Gastroesophageal sphincter (tissue), 4 donors: ENCODE results near the gene PAPPA. TPM values are rescaled to one million over a fixed set of nuclear protein-coding genes. Genes with fewer than 3 reads are reported as not detected.

Source experiments
- ATAC-seq: fragments of 150-250 bp; one replicate; pipeline ENCODE4 v1.9.1; 2016; ENCODE audit warnings: mild to moderate bottlenecking, moderate library complexity
- H3K27ac ChIP-seq, 4 donors: fragments of 200-600 bp; sonication (generic) in 3 of 4; 1 replicate in 3 of 4; 2 replicates in 1 of 4; pipeline ENCODE4 v1.5.1; 2016 to 2019
- H3K27me3 ChIP-seq: fragments of 200-600 bp; sonication (generic); one replicate; pipeline ENCODE4 v1.5.1; 2019
- H3K36me3 ChIP-seq, 2 donors: fragments of 200-600 bp; sonication (generic); one replicate each; pipeline ENCODE4 v1.5.1; 2019; ENCODE audit warnings: control low read depth in 1 of 2
- H3K4me1 ChIP-seq, 3 donors: fragments of 200-600 bp; sonication (generic); 1 replicate in 2 of 3; 2 replicates in 1 of 3; pipeline ENCODE4 v1.5.1; 2016 to 2019; ENCODE audit warnings: control low read depth in 2 of 3
- H3K4me3 ChIP-seq, 2 donors: fragments of 200-600 bp; sonication (generic); one replicate each; pipeline ENCODE4 v1.5.1; 2019; ENCODE audit warnings: mild to moderate bottlenecking in 1 of 2, moderate library complexity in 1 of 2
- H3K9me3 ChIP-seq, 3 donors: fragments of 200-600 bp; sonication (generic); one replicate each; pipeline ENCODE4 v1.5.1; 2017 to 2019; ENCODE audit warnings: control low read depth in 2 of 3
- EP300 ChIP-seq: sonication (generic); formaldehyde crosslinking; IDR thresholded peaks from one replicate; pipeline ENCODE4 v1.6.1; 2017; ENCODE audit warnings: antibody characterized with exemption, mild to moderate bottlenecking
- POLR2A ChIP-seq, 2 donors: fragments of 450-650 bp; IDR thresholded peaks; one replicate each; pipeline ENCODE4 v1.6.1; 2017; ENCODE audit warnings: antibody characterized with exemption in 2 of 2, mild to moderate bottlenecking in 2 of 2, moderate library complexity in 1 of 2
- POLR2AphosphoS5 ChIP-seq: sonication (generic); formaldehyde crosslinking; IDR thresholded peaks from one replicate; pipeline ENCODE4 v1.6.1; 2017; ENCODE audit warnings: antibody characterized with exemption
- WGBS, 2 donors: methylation state at CpG; one replicate each; pipeline ENCODE4 v1.1.5; 2018; ENCODE audit warnings: low coverage in 1 of 2; 5-methylcytosine and 5-hydroxymethylcytosine counted together
- total RNA-seq, 4 donors: library from RNA; depleted of rRNA; stranded (reverse); fragments of >200 nt; gene quantifications; one replicate each; pipeline ENCODE4 v1.1.0, GENCODE V29; 2016
- TF ChIP-seq, protein P1 (sequence below), 4 experiments: fragments of 200-600 bp in 2 of 4; fragments of 450-650 bp in 2 of 4; sonication (generic) in 1 of 4; IDR thresholded peaks; one replicate each; pipeline ENCODE4 v1.5.1; 2017 to 2019; ENCODE audit warnings: antibody characterized with exemption in 4 of 4, mild to moderate bottlenecking in 2 of 4, moderate library complexity in 2 of 4

The PAPPA gene
- total RNA-seq, 4 donors from 2014 or later: 1.9 to 5.7 (median 3.2) TPM

DNA sequence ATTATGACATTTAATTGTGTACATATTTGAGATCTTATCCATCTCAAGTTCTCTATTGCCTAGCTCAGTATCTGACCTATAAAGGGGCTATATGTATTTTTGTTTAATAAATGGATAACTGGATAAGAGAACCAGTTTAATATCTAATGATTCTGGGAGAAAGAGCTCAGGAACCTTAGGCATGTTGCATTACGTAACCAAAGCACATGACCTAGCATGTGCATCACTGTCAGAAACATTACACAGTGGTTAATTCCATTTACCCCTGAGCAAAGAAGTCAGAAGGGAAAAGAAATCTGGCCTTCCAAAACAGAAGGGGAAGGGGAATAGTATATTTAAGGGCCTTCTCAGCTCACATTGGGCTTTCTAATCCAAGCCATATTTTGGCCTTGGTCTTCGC, 12.3 kb downstream of the PAPPA start:
- no peak for ATAC-seq
- Histone ChIP-seq H3K4me1 (no peaks in the 10 kb centered on the region), H3K27me3 (no peaks in the 10 kb centered on the region), H3K9me3 (no peaks in the 10 kb centered on the region), H3K27ac (no peak overlapping the region), H3K4me3 (no peak overlapping the region), H3K36me3 (no peaks in the 10 kb centered on the region)
- 60 to 69% methylated on average over 2 of the region's 2 CpGs for WGBS, 2 donors
- TF ChIP-seq EP300: no peak
- TF ChIP-seq POLR2AphosphoS5: no peak
- TF ChIP-seq, protein P1, sequence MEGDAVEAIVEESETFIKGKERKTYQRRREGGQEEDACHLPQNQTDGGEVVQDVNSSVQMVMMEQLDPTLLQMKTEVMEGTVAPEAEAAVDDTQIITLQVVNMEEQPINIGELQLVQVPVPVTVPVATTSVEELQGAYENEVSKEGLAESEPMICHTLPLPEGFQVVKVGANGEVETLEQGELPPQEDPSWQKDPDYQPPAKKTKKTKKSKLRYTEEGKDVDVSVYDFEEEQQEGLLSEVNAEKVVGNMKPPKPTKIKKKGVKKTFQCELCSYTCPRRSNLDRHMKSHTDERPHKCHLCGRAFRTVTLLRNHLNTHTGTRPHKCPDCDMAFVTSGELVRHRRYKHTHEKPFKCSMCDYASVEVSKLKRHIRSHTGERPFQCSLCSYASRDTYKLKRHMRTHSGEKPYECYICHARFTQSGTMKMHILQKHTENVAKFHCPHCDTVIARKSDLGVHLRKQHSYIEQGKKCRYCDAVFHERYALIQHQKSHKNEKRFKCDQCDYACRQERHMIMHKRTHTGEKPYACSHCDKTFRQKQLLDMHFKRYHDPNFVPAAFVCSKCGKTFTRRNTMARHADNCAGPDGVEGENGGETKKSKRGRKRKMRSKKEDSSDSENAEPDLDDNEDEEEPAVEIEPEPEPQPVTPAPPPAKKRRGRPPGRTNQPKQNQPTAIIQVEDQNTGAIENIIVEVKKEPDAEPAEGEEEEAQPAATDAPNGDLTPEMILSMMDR (IDR thresholded peaks at IDR 0.05): no peak
- TF ChIP-seq POLR2A (IDR thresholded peaks at IDR 0.05): no peak

DNA sequence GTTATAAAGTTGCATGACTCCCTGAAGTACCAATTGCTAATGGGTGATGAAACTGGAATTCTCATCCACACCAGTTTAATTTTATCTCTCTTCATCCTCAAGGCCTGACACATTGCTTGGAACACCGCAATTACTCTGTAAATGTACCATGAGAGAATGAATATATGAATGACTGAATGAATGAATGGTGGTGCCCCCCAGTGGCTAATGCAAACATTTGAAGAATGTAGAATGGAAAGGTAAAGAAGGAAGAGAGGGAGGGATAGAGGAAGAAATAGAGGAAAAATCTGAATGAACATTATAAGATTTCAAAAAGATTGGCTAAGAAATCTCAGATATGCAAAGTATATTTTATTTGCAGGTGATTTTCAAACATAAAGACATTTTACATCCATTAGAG, 13.1 kb downstream of the PAPPA start:
- H3K27ac ChIP-seq: no peak overlapping the region
- WGBS, 2 donors: 87 to 100% methylated on average over 1 of the region's 1 CpG
- TF ChIP-seq EP300: no peak
- no peak for TF ChIP-seq POLR2AphosphoS5
- TF ChIP-seq POLR2A (IDR thresholded peaks at IDR 0.05): no peak
- TF ChIP-seq, protein P1 (IDR thresholded peaks at IDR 0.05): no peak

DNA sequence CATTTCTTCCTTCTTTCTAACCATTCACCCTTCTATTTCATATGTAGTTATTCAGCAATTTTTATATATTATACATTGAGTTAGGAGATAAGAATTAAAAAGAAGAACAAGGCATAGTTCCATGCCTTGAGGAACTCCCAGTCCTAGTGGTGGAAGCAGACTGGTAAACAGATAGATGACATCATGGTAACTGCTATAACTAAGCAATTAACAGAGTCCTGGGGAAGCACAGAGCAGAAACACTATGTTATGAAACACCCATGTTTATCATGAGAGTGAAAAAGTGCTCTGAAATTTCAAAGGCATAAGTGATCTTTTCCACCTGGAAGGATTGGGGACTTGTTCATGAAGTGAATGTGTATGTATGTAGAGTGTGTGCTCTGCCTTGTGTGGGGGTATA, 14.6 kb downstream of the PAPPA start:
- Histone ChIP-seq H3K27me3 (no peaks in the 10 kb centered on the region), H3K4me3 (no peak overlapping the region), H3K9me3 (no peaks in the 10 kb centered on the region), H3K4me1 (no peaks in the 10 kb centered on the region), H3K36me3 (no peaks in the 10 kb centered on the region), H3K27ac (no peak overlapping the region)
- no peak for TF ChIP-seq EP300
- TF ChIP-seq, protein P1 (IDR thresholded peaks at IDR 0.05): no peak
- TF ChIP-seq POLR2AphosphoS5: no peak
- no peak for TF ChIP-seq POLR2A (IDR thresholded peaks at IDR 0.05)
- no peak for ATAC-seq

More for the DNA sequence above, 13.1 kb downstream of the PAPPA start:
- Histone ChIP-seq H3K36me3 (no peaks in the 10 kb centered on the region), H3K27me3 (no peaks in the 10 kb centered on the region), H3K9me3 (no peaks in the 10 kb centered on the region), H3K4me1 (no peaks in the 10 kb centered on the region), H3K4me3 (no peak overlapping the region)
- no peak for ATAC-seq

DNA sequence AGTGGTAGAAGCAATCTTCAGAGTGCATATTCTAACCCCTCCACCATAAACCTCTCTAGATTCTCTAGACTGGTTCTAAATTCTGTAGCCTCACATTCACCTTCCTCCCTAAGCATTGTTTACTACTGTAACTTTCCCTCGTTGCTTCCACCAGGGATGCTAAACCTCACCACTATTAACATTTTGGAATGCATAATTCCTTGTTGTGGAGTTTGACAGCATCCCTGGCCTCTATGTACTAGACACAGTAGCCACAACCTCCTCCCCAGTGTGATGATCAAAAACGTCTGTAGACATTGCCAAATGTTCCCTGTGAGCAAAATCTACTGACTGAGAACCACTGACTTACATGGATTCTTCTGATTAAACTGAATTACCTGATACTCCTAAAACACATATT, 18.6 kb downstream of the PAPPA start:
- Histone ChIP-seq H3K27me3 (peaks cover 5% of the 10 kb centered on the region), H3K4me1 (no peaks in the 10 kb centered on the region), H3K27ac (no peak overlapping the region), H3K9me3 (no peaks in the 10 kb centered on the region), H3K4me3 (no peak overlapping the region), H3K36me3 (no peaks in the 10 kb centered on the region)
- no peak for ATAC-seq
- TF ChIP-seq, protein P1 (IDR thresholded peaks at IDR 0.05): no peak
- TF ChIP-seq POLR2A (IDR thresholded peaks at IDR 0.05): no peak
- no peak for TF ChIP-seq EP300
- no peak for TF ChIP-seq POLR2AphosphoS5
- 29 to 53% methylated on average over 1 to 2 of the region's 2 CpGs for whole genome bisulfite sequencing, 2 donors

DNA sequence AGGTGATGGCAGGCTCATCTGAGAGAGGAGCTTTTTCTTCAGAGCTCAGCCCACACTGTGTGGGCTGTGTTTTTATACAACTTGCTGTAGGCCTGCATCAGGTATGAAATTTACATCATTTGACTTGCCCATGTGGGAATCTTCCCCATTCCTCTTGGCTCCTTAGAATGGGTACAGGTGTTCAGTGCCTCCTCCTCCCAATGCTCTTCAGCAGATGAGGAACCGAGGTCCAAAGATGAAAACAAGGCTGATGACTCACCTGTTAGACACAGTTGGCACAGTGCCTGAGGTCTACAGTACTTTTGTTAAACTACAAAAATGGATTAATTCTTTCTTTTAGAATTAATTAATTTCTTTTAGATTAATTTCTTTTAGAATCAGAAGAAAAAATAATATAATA, 20.8 kb downstream of the PAPPA start:
- TF ChIP-seq, protein P1 (IDR thresholded peaks at IDR 0.05): no peak
- no peak for TF ChIP-seq POLR2A (IDR thresholded peaks at IDR 0.05)
- TF ChIP-seq POLR2AphosphoS5: no peak
- TF ChIP-seq EP300: no peak
- no peaks in the 10 kb centered on the region for H3K36me3 ChIP-seq
- H3K4me3 ChIP-seq: no peak overlapping the region
- peaks cover 9% of the 10 kb centered on the region for H3K27me3 ChIP-seq
- no peaks in the 10 kb centered on the region for H3K9me3 ChIP-seq
- ATAC-seq: no peak
- no peak overlapping the region for H3K27ac ChIP-seq
- H3K4me1 ChIP-seq: no peaks in the 10 kb centered on the region
- 29 to 69% methylated on average over 1 of the region's 1 CpG for WGBS, 2 donors
